HL-60 (cell line): ENCODE measurements around the gene UQCR11.

Experiments
- POLR2AphosphoS5 ChIP-seq: IDR thresholded peaks from 2 replicates; pipeline ENCODE4 v1.6.1; 2012; ENCODE audit warnings: low read depth
- REST ChIP-seq: IDR thresholded peaks from 2 replicates; pipeline ENCODE4 v1.6.1; 2012; ENCODE audit warnings: low read depth; ENCODE audit not compliant: insufficient replicate concordance
- TF ChIP-seq, protein P1 (sequence below): IDR thresholded peaks from one replicate; pipeline ENCODE4 v1.5.1; 2011; ENCODE audit warnings: low read length, control low read depth, inconsistent platforms; ENCODE audit not compliant: insufficient read depth

DNA sequence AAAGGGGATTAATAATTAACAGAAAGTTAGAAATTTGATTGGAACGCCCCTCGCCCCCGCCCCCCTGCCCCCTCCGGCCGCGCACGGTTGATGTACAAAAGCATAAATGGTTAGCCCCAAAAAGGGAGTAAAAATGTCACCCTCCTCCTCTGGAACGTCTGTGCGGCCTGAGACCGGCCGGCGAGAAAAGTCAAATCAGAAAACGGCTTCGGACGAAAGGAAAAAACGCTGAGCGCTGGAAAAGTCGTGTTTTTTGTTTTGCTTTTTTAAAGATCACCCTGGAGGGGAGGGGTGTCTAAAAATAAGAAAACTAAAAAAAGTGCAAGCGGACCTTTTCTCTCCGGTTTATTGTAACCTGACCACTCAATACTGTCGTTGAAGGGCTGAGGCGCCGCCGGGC is 50.3 kb downstream of the UQCR11 start:
- TF ChIP-seq, protein P1, sequence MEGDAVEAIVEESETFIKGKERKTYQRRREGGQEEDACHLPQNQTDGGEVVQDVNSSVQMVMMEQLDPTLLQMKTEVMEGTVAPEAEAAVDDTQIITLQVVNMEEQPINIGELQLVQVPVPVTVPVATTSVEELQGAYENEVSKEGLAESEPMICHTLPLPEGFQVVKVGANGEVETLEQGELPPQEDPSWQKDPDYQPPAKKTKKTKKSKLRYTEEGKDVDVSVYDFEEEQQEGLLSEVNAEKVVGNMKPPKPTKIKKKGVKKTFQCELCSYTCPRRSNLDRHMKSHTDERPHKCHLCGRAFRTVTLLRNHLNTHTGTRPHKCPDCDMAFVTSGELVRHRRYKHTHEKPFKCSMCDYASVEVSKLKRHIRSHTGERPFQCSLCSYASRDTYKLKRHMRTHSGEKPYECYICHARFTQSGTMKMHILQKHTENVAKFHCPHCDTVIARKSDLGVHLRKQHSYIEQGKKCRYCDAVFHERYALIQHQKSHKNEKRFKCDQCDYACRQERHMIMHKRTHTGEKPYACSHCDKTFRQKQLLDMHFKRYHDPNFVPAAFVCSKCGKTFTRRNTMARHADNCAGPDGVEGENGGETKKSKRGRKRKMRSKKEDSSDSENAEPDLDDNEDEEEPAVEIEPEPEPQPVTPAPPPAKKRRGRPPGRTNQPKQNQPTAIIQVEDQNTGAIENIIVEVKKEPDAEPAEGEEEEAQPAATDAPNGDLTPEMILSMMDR: no peak
- TF ChIP-seq REST: no peak
- TF ChIP-seq POLR2AphosphoS5: no peak
